Left lung (tissue), 10 donors: ENCODE results near the gene GLCE. TPM values are rescaled to one million over a fixed set of nuclear protein-coding genes. Genes with fewer than 3 reads are reported as not detected.
A peak's percentile ranks its signal among the peaks of the same experiment; 100 is the strongest.

ENCODE experiments used
- ATAC-seq: fragments of 200-7000 bp; cut with Tn5 transposase; one replicate; pipeline ENCODE4 v1.9.1; 2020; ENCODE audit warnings: moderate library complexity
- DNase-seq, 4 donors: peaks; one replicate each; pipeline ENCODE4 v3.0.0-alpha.2; 2013 to 2020
- H3K27ac ChIP-seq, 2 donors: fragments of 200-600 bp; sonication (generic) in 1 of 2; one replicate each; pipeline versions ENCODE4 v1.5.0 to v1.8.0; 2020 to 2021
- H3K27me3 ChIP-seq, 2 donors: fragments of 200-600 bp; sonication (generic) in 1 of 2; one replicate each; pipeline versions ENCODE4 v1.5.0 to v1.8.0; 2020 to 2021
- H3K36me3 ChIP-seq, 2 donors: fragments of 200-600 bp; sonication (generic) in 1 of 2; one replicate each; pipeline versions ENCODE4 v1.5.0 to v1.8.0; 2020 to 2021
- H3K4me1 ChIP-seq, 2 donors: fragments of 200-600 bp; one replicate each; pipeline ENCODE4 v1.8.0; 2021
- H3K4me3 ChIP-seq, 2 donors: fragments of 200-600 bp; sonication (generic) in 1 of 2; one replicate each; pipeline versions ENCODE4 v1.5.0 to v1.8.0; 2020 to 2021; ENCODE audit warnings: mild to moderate bottlenecking in 1 of 2
- H3K9me3 ChIP-seq, 2 donors: fragments of 200-600 bp; sonication (generic) in 1 of 2; one replicate each; pipeline versions ENCODE4 v1.5.0 to v1.8.0; 2020 to 2021
- intact Hi-C, 2 donors: fragments of 100-400 bp; cut with DNase I; formaldehyde crosslinking; loops; one replicate each; pipeline versions ENCODE4 v1.11.2 to v1.14.2; 2022
- polyA plus RNA-seq, 6 donors: library from polyadenylated mRNA; unstranded; fragments of 120-200 nt; gene quantifications; one replicate each; pipeline ENCODE4 v1.2.1, GENCODE V29; 2013; ENCODE audit not compliant: insufficient read length in 6 of 6
- total RNA-seq, 2 donors: library from RNA; stranded (reverse); fragmentation: NEBNext Ultra II Directional; extraction: Animal tissue kit (Norgen Biotek cat#: 25700); gene quantifications; one replicate each; pipeline ENCODE4 v1.2.1, GENCODE V29; 2021
- TF ChIP-seq, protein P1 (sequence below), 2 donors: fragments of 200-600 bp; sonication (generic) in 1 of 2; IDR thresholded peaks; one replicate each; pipeline versions ENCODE4 v1.5.0 to v1.8.0; 2021; ENCODE audit warnings: antibody characterized with exemption in 2 of 2
- donor health status: DM: no; HTN: yes; CAD: no.
- donor health status: DM: no; HTN: no; CAD: no.

The GLCE gene
- total and polyA plus RNA-seq, 8 donors = 18.2 to 66.6 (median 60.6) TPM

DNA sequence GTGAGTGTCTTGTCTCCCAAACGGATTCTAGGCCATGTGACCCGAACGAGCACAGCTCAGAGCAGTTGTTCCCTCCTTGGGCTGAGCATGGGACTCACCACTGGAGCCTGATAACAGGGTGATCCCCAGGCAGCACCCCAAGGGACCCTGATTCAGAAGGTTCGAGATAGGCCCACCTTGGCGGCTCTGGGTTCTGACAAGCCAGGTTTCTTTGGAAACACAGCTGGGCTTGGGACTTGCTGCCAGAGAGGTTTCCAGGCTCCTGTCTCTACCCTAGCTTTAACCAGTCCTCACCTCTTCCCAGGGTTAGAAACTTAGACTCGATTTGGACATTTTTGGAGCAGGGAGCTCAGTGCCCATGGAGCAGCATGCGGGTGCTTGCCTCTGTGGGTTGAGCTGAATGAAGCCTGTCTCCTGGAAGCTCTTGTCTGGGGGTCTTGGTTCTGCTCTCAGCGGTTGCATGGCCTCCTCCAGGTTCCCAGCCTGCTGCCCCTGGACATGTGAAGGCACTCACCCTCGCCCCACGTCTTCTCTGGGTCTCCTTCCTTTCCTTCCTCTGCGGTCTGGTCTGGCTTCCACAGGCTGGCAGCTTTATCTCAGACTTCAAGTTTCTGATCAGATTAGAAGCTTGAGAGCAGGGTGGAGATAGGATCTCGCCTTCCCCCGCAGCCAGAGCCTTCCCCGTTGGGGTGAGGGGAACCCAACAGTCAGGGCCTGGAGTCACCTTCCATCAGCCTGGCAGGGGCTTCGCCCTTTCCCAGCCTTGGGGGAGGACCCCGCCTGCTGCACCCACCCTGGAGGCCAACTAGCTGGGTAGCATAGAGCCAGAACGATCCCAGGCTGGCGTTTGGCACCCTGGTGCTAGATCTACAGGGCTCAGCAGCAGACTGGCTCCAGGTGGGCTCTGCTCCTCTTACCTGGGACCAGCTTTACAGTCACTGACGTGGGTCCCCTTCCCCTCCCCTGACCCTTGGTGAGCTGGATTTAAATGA lies 159.2 kb downstream of the GLCE start:
- H3K27me3 ChIP-seq = no peaks in the 10 kb centered on the region
- peaks cover 0 to 11% of the 10 kb centered on the region in 2 donors for H3K4me1 ChIP-seq
- TF ChIP-seq, protein P1, sequence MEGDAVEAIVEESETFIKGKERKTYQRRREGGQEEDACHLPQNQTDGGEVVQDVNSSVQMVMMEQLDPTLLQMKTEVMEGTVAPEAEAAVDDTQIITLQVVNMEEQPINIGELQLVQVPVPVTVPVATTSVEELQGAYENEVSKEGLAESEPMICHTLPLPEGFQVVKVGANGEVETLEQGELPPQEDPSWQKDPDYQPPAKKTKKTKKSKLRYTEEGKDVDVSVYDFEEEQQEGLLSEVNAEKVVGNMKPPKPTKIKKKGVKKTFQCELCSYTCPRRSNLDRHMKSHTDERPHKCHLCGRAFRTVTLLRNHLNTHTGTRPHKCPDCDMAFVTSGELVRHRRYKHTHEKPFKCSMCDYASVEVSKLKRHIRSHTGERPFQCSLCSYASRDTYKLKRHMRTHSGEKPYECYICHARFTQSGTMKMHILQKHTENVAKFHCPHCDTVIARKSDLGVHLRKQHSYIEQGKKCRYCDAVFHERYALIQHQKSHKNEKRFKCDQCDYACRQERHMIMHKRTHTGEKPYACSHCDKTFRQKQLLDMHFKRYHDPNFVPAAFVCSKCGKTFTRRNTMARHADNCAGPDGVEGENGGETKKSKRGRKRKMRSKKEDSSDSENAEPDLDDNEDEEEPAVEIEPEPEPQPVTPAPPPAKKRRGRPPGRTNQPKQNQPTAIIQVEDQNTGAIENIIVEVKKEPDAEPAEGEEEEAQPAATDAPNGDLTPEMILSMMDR (IDR thresholded peaks at IDR 0.05) = no peak
- H3K27ac ChIP-seq = no peak overlapping the region
- H3K4me3 ChIP-seq = no peak overlapping the region
- ATAC-seq (no peak), DNase-seq (no peak)
- H3K9me3 ChIP-seq = no peaks in the 10 kb centered on the region
- intact Hi-C loops = no loop called here
- no peaks in the 10 kb centered on the region for H3K36me3 ChIP-seq

DNA sequence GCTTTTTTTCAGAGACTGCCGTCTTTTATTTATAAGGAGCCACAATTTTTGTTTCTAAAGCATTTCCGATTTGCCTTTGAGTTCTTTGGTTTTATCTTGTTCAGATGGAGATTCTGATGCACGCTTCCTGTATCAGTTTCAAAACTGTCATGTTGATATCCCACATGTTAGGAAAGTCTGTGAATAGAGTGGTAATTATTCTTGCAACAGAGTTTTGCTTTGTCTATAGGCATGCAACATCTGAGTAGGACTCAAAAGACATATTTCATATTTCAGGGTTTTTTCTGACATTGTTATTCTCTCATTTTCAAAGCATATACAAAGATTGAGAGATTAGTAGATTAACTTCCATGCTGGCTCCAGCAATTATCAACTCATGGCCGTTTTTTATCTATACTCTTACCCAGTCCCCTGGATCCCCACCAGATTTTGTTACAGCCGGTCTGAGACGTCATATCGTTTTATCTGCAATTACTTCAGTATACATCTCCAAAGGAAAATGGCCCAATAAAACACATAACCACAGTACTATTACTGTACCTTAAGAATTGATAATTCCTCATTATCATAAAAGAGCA lies 160.6 kb downstream of the GLCE start:
- Histone ChIP-seq H3K27me3 (no peaks in the 10 kb centered on the region), H3K4me1 (peaks cover 0 to 11% of the 10 kb centered on the region in 2 donors), H3K4me3 (no peak overlapping the region), H3K9me3 (no peaks in the 10 kb centered on the region), H3K36me3 (no peaks in the 10 kb centered on the region), H3K27ac (peak overlapping the region in 1 of 2 donors; percentile 19)
- ATAC-seq (no peak), DNase-seq (peak in 2 of 4 donors; percentile 65 to 67)
- intact Hi-C loops = no loop called here
- TF ChIP-seq, protein P1 (IDR thresholded peaks at IDR 0.05) = no peak

Other genes with a start within 250 kb of the GLCE start
- 1 to 10 TPM; 1.8 to 5.0 TPM for gene SPESP1, start 230.1 kb upstream of the GLCE start, total RNA-seq
- gene SPESP1, start 230.1 kb upstream of the GLCE start, polyA plus RNA-seq = 1 to 10 TPM; 2.0 to 6.5 (median 2.7) TPM
- under 1 TPM; 0.16 to 0.23 TPM for gene NOX5, start 145.9 kb upstream of the GLCE start, total RNA-seq
- under 1 TPM; 0.33 to 0.83 (median 0.48) TPM for gene NOX5, start 145.9 kb upstream of the GLCE start, polyA plus RNA-seq
- gene PAQR5, start 138.3 kb downstream of the GLCE start, total RNA-seq = 10 to 100 TPM; 15.7 to 17.7 TPM
- gene PAQR5, start 138.3 kb downstream of the GLCE start, polyA plus RNA-seq = 1 to 10 TPM; 6.2 to 9.4 (median 7.1) TPM